Hepatocyte (in vitro differentiated cells): ENCODE data around the gene CCDC13. TPM values are rescaled to one million over a fixed set of nuclear protein-coding genes. Genes with fewer than 3 reads are reported as not detected.
A peak's percentile ranks its signal among the peaks of the same experiment; 100 is the strongest.

Source experiments
- DNase-seq: peaks from one replicate; pipeline ENCODE4 v3.0.0-alpha.2; 2016; ENCODE audit warnings: low spot score
- H2AFZ ChIP-seq: fragments of 200-600 bp; sonication (generic); 2 replicates; pipeline ENCODE4 v1.6.0; 2016; ENCODE audit warnings: antibody characterized with exemption, mild to moderate bottlenecking
- H3K27ac ChIP-seq: fragments of 200-600 bp; sonication (generic); 2 replicates; pipeline ENCODE4 v1.5.1; 2016; ENCODE audit warnings: mild to moderate bottlenecking
- H3K27me3 ChIP-seq: fragments of 200-600 bp; sonication (generic); 2 replicates; pipeline ENCODE4 v1.6.1; 2016
- H3K36me3 ChIP-seq: fragments of 200-600 bp; sonication (generic); replicated peaks from 2 replicates; pipeline ENCODE4 v1.5.1; 2016; ENCODE audit warnings: low read depth; ENCODE audit not compliant: insufficient read depth
- H3K4me1 ChIP-seq: fragments of 200-600 bp; sonication (generic); 2 replicates; pipeline ENCODE4 v1.5.1; 2016; ENCODE audit warnings: mild to moderate bottlenecking, moderate library complexity; ENCODE audit not compliant: insufficient read depth
- H3K4me2 ChIP-seq: fragments of 200-600 bp; sonication (generic); 2 replicates; pipeline ENCODE4 v1.6.0; 2016
- H3K4me3 ChIP-seq: fragments of 200-600 bp; sonication (generic); 2 replicates; pipeline ENCODE4 v1.5.1; 2016; ENCODE audit warnings: mild to moderate bottlenecking
- H3K79me2 ChIP-seq: fragments of 200-600 bp; sonication (generic); 2 replicates; pipeline ENCODE4 v1.6.0; 2017; ENCODE audit warnings: mild to moderate bottlenecking
- H3K9me2 ChIP-seq: fragments of 200-600 bp; sonication (generic); replicated peaks from 2 replicates; pipeline ENCODE4 v1.6.0; 2017; ENCODE audit warnings: mild to moderate bottlenecking; ENCODE audit not compliant: insufficient read depth
- H3K9me3 ChIP-seq: fragments of 200-600 bp; sonication (generic); 2 replicates; pipeline ENCODE4 v1.5.1; 2016; ENCODE audit warnings: low read depth, mild to moderate bottlenecking
- H4K20me1 ChIP-seq: fragments of 200-600 bp; sonication (generic); 2 replicates; pipeline ENCODE4 v1.6.0; 2016; ENCODE audit warnings: mild to moderate bottlenecking; ENCODE audit not compliant: insufficient read depth, poor library complexity, severe bottlenecking
- CTCF ChIP-seq: fragments of 200-600 bp; sonication (generic); IDR thresholded peaks from 2 replicates; pipeline ENCODE4 v1.5.1; 2016; ENCODE audit warnings: antibody characterized with exemption, mild to moderate bottlenecking; ENCODE audit not compliant: poor library complexity
- EZH2 ChIP-seq: fragments of 200-600 bp; sonication (generic); IDR thresholded peaks from 2 replicates; pipeline ENCODE4 v1.6.1; 2016; ENCODE audit warnings: antibody characterized with exemption, mild to moderate bottlenecking, borderline replicate concordance
- EZH2phosphoT487 ChIP-seq: fragments of 200-600 bp; sonication (generic); IDR thresholded peaks from one replicate; pipeline ENCODE4 v1.6.1; 2018; ENCODE audit warnings: antibody characterized with exemption, mild to moderate bottlenecking, low read depth, moderate library complexity; ENCODE audit not compliant: unreplicated experiment, severe bottlenecking
- WGBS: methylation state at CpG from one replicate; pipeline ENCODE4 v1.1.6; 2016; ENCODE audit warnings: low lambda C conversion rate; ENCODE audit errors: missing lambda C conversion rate; 5-methylcytosine and 5-hydroxymethylcytosine counted together
- polyA plus RNA-seq: library from polyadenylated mRNA; unstranded; fragments of >200 nt; fragmentation: Nextera tagmentation; extraction: Ambion mirVana; gene quantifications from 2 replicates; pipeline ENCODE4 v1.2.1, GENCODE V29; 2016
- total RNA-seq: library from RNA; depleted of rRNA; stranded (reverse); fragments of >200 nt; gene quantifications from 2 replicates; pipeline ENCODE4 v1.2.3, GENCODE V29; 2014

Gene CCDC13
- total and polyA plus RNA-seq, 2 experiments from 2014 or later = 0.63 TPM; not detected in 1

GRCh38 chr3:42752441-42752840 is 20.6 kb downstream of the CCDC13 start:
- no peaks in the 10 kb centered on the region for H3K9me2 ChIP-seq
- no peak for DNase-seq
- no peak overlapping the region for H3K4me2 ChIP-seq
- no peaks in the 10 kb centered on the region for H3K36me3 ChIP-seq
- H3K27ac ChIP-seq = no peak overlapping the region
- H3K9me3 ChIP-seq = no peaks in the 10 kb centered on the region
- no peak overlapping the region for H3K4me3 ChIP-seq
- no peak overlapping the region for H2AFZ ChIP-seq
- H3K79me2 ChIP-seq = no peaks in the 10 kb centered on the region
- 98% methylated on average over 9 of the region's 9 CpGs for WGBS
- peaks cover 4% of the 10 kb centered on the region for H3K4me1 ChIP-seq
- no peaks in the 10 kb centered on the region for H3K27me3 ChIP-seq
- no peaks in the 10 kb centered on the region for H4K20me1 ChIP-seq
- TF ChIP-seq CTCF (no peak), EZH2 (no peak), EZH2phosphoT487 (no peak)

- H3K4me2 ChIP-seq = no peak overlapping the region
- DNase-seq = no peak
- H3K9me3 ChIP-seq = no peaks in the 10 kb centered on the region
- TF ChIP-seq CTCF (no peak), EZH2 (no peak), EZH2phosphoT487 (no peak)
- WGBS = 91% methylated on average over 9 of the region's 9 CpGs
- H3K4me1 ChIP-seq = peaks cover 12% of the 10 kb centered on the region
- H3K27ac ChIP-seq = no peak overlapping the region
- H3K36me3 ChIP-seq = no peaks in the 10 kb centered on the region
- no peaks in the 10 kb centered on the region for H3K9me2 ChIP-seq
- no peaks in the 10 kb centered on the region for H3K79me2 ChIP-seq
- H3K4me3 ChIP-seq = no peak overlapping the region
- H2AFZ ChIP-seq = no peak overlapping the region
- no peaks in the 10 kb centered on the region for H4K20me1 ChIP-seq
- no peaks in the 10 kb centered on the region for H3K27me3 ChIP-seq
Measured at GRCh38 chr3:42751609-42752008, 21.4 kb downstream of the CCDC13 start.

- H3K4me1 ChIP-seq = peaks cover 20% of the 10 kb centered on the region
- TF ChIP-seq EZH2 (no peak), EZH2phosphoT487 (no peak), CTCF (no peak)
- 95% methylated on average over 7 of the region's 7 CpGs for WGBS
- no peak overlapping the region for H3K4me3 ChIP-seq
- no peaks in the 10 kb centered on the region for H4K20me1 ChIP-seq
- no peaks in the 10 kb centered on the region for H3K9me3 ChIP-seq
- H3K27me3 ChIP-seq = no peaks in the 10 kb centered on the region
- DNase-seq = no peak
- no peak overlapping the region for H3K4me2 ChIP-seq
- no peak overlapping the region for H3K27ac ChIP-seq
- no peak overlapping the region for H2AFZ ChIP-seq
- H3K9me2 ChIP-seq = no peaks in the 10 kb centered on the region
- H3K36me3 ChIP-seq = no peaks in the 10 kb centered on the region
- no peaks in the 10 kb centered on the region for H3K79me2 ChIP-seq
Measured at GRCh38 chr3:42750834-42751233, 22.2 kb downstream of the CCDC13 start.

GRCh38 chr3:42749753-42750231 is 23.3 kb downstream of the CCDC13 start:
- Histone ChIP-seq H3K9me3 (no peaks in the 10 kb centered on the region), H3K4me3 (no peak overlapping the region), H3K79me2 (no peaks in the 10 kb centered on the region), H3K27ac (peak overlapping the region; percentile 22), H3K9me2 (no peaks in the 10 kb centered on the region), H4K20me1 (no peaks in the 10 kb centered on the region), H3K4me1 (peaks cover 23% of the 10 kb centered on the region), H3K36me3 (no peaks in the 10 kb centered on the region), H3K4me2 (no peak overlapping the region), H3K27me3 (no peaks in the 10 kb centered on the region), H2AFZ (no peak overlapping the region)
- TF ChIP-seq EZH2phosphoT487 (no peak), CTCF (peak; percentile 49), EZH2 (no peak)
- WGBS = 50% methylated on average over 10 of the region's 10 CpGs
- DNase-seq = no peak
